Neuron (in vitro differentiated cells): ENCODE data around the gene SAMSN1.

Source experiments
- H2AFZ ChIP-seq: one replicate; pipeline ENCODE4 v1.6.1; 2013; ENCODE audit warnings: low read depth, mild to moderate bottlenecking, inconsistent platforms, low read length, moderate library complexity
- H3K27me3 ChIP-seq: one replicate; pipeline ENCODE4 v1.6.1; 2013; ENCODE audit warnings: low read length; ENCODE audit not compliant: insufficient read depth
- H3K36me3 ChIP-seq: one replicate; pipeline ENCODE4 v1.6.1; 2013; ENCODE audit warnings: low read length; ENCODE audit not compliant: insufficient read depth
- H3K4me1 ChIP-seq: one replicate; pipeline ENCODE4 v1.6.1; 2013; ENCODE audit warnings: low read length; ENCODE audit not compliant: insufficient read depth
- H3K4me3 ChIP-seq: 2 replicates; pipeline ENCODE4 v1.5.1; 2013; ENCODE audit warnings: mild to moderate bottlenecking, low read length, moderate library complexity
- H3K9me3 ChIP-seq: one replicate; pipeline ENCODE4 v1.6.1; 2013; ENCODE audit warnings: low read length

The SAMSN1 gene

DNA sequence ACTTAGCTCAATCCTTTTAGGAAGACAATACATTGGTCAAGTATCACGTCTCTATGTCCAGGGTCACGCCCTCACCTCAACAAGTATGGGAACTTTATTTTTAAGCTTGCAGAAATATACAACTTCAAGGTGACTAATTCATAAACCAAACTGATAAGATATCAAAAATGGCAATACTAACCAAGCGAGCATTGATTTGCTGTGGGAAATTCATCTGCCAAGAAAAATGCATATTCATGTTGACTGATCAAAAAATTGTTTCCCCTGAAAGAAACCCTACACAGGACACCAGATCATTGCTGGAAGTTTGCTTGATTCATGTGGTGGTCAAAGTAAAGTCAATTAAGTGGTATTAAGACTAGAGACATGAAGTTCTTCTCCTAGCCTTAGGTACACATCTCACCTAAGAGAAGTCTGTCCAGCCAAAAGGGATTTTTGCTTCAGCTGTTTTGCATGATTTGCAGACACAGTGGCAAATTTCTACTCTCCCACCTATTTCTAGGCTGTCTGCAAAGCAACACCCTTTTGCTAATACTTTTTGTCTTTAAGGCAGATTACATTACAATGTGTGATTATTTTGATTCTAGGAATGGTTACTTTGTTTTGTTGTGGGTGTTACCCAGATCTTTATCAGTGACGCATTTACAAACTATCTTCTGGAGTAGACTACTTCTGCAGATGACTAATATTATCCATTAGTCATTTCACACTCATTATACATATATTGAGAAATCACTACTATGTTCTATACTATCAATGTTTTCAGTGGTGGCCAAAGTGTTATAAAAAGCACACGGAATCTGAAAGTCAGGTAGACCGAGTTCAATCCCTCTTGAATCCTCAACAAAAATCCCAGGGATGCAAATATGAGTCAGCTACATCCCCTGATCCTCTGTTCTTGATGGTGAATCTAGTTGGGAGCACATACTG, 12.4 kb downstream of the SAMSN1 start:
- no peaks in the 10 kb centered on the region for H3K9me3 ChIP-seq
- H3K4me3 ChIP-seq, result no peak overlapping the region
- H3K27me3 ChIP-seq, result no peaks in the 10 kb centered on the region
- H3K36me3 ChIP-seq, result no peaks in the 10 kb centered on the region
- H3K4me1 ChIP-seq, result no peaks in the 10 kb centered on the region
- H2AFZ ChIP-seq, result no peak overlapping the region

DNA sequence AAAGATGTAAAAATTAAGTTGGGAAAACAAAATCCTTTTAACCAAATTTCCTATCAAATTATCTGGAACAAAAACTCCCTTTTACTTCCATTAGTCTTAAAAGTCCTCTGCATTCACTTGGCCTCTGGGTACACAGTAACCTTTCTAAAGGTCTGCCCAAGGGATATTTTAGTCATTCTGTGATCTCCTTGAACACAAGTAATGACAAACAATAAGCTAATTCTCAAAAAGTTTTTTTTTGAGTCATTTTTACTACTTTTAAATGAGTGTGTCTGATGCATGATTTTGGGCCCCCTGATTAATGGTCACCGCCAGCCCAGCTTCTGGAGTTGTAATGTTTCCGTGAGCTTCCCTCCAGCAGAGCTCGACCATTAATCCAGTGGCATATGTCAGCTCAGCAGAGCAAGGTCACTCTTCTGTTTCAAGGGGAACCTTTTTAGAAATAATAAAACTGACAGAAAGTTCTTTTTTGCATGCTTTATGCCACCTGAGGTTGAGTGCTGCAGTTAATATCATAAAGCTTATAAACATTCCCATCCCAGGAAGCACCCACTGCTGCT, 14.3 kb downstream of the SAMSN1 start:
- H2AFZ ChIP-seq, result no peak overlapping the region
- H3K27me3 ChIP-seq, result no peaks in the 10 kb centered on the region
- H3K36me3 ChIP-seq, result no peaks in the 10 kb centered on the region
- H3K9me3 ChIP-seq, result no peaks in the 10 kb centered on the region
- no peaks in the 10 kb centered on the region for H3K4me1 ChIP-seq
- H3K4me3 ChIP-seq, result no peak overlapping the region

DNA sequence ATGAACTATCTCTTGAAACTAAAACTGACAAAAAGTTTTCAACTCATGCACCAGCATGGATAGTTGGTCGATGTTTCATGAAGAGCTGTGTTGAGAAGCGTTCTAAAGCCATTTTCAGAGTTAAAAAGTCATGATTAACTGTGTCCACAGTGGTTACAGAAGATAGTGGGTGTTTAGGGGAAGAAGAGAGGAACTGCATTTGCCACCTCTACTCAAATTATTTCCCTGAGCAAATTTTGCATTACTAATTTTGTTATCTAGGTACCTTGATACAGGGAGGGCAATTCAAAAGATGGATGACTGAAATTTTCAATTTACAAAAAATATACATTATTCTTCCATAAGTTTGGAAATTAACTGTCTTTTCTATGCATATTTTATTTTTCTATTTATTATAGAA, 15.5 kb downstream of the SAMSN1 start:
- Histone ChIP-seq H3K4me1 (no peaks in the 10 kb centered on the region), H3K27me3 (no peaks in the 10 kb centered on the region), H2AFZ (no peak overlapping the region), H3K36me3 (no peaks in the 10 kb centered on the region), H3K4me3 (no peak overlapping the region), H3K9me3 (no peaks in the 10 kb centered on the region)

DNA sequence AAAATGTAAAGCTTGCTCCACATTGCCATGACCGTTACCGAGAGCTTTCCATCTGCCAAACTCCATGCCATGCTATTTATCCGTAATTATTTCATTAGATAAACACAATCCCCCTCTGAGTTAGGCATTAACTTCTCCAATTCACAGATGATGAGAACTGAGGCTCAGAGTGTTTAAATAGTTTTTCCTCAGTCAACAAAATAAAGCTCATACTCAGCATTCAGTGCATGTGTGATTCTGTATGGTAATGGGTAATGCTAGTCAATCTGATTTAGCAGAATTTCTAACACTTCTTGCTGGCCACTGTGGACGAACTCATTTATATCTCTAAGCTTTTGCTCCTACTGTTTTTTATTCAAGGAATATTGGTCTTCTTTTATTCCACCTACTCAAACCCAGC, 17.3 kb downstream of the SAMSN1 start:
- H3K36me3 ChIP-seq, result no peaks in the 10 kb centered on the region
- no peaks in the 10 kb centered on the region for H3K27me3 ChIP-seq
- H3K4me1 ChIP-seq, result no peaks in the 10 kb centered on the region
- H2AFZ ChIP-seq, result no peak overlapping the region
- H3K4me3 ChIP-seq, result no peak overlapping the region
- no peaks in the 10 kb centered on the region for H3K9me3 ChIP-seq

DNA sequence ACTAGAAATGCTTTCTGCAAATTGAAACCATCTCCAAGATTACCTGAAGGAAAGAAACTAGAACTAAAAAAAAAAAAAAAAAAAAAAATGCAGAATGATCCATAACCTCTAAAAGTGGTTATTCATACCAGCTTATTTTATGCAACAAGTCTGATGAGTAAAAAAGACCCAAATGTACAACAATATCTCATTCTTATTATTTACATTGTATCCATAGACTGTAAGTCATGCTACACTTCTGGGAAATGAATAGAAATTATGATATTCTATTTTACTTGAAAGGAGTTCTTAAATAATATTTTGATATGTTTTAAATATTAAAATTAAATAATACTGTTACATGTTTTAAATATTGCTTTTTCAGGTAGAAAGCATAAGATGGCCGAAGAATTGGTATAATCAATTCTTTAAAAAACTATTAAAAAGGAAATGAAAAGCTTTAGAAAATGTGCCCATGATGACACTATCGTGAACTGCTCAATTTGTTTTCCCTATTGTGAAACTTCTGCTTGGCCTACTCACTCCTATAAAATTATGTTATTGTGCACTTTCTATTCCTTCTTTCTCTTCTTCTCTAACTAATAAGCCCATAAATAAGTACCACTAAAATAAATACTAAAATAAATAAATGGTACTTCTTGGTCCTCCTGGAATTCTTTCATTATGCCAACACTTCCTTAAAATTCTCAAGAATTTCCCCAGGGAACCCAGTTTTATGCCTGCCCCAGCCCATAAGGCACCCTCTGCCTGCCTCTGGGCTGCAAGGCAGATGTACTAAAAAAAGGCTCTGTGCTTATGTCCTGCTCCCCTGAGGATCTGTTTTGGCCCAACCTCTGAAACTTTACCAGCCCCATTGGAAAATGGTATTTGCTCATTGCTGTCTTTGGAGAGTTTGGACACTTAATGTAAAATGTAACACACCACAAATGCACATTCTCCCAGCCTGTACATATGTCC, 18.1 kb downstream of the SAMSN1 start:
- no peak overlapping the region for H2AFZ ChIP-seq
- no peaks in the 10 kb centered on the region for H3K4me1 ChIP-seq
- H3K27me3 ChIP-seq, result no peaks in the 10 kb centered on the region
- H3K4me3 ChIP-seq, result no peak overlapping the region
- no peaks in the 10 kb centered on the region for H3K9me3 ChIP-seq
- H3K36me3 ChIP-seq, result no peaks in the 10 kb centered on the region

DNA sequence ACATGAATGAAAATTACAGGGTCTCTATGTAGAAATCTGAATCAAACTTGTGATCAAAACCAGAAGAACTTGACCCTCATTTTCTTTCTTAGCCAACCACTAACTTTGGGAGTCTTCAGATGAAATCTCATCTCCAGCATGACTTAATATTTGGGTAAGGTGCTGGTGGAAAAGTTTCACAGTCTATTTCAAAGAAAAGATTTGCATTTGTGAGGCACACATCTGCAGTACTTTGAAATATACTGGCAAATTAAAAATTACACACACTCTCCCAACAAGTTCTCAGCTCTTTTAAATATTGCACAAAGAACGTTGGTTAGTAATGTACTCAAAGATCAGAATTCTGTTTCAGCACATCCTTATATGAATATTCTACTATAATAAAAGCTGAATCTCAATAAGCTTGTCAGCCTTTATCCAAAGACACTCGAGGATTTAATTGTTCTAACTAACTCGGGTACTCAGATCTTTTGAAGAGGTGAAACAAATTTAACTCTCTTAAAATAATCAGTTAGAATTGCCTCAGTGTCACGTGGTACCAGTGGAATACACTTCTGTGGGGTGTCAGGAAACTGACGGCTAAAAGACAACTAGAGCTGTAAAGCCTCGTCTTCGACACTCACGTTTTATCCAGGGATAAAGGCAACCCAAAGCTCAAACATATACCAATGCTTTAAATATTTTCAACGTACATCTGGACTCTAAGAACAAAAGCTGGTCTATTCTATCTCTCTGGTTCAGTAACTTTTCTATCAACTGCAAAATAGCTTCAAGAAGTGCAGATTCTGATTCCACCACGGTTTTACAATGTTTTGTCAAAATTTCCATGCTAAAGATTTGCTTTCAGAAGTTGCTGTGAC, 19.0 kb downstream of the SAMSN1 start:
- Histone ChIP-seq H3K9me3 (no peaks in the 10 kb centered on the region), H2AFZ (no peak overlapping the region), H3K27me3 (no peaks in the 10 kb centered on the region), H3K4me1 (no peaks in the 10 kb centered on the region), H3K4me3 (no peak overlapping the region), H3K36me3 (no peaks in the 10 kb centered on the region)

DNA sequence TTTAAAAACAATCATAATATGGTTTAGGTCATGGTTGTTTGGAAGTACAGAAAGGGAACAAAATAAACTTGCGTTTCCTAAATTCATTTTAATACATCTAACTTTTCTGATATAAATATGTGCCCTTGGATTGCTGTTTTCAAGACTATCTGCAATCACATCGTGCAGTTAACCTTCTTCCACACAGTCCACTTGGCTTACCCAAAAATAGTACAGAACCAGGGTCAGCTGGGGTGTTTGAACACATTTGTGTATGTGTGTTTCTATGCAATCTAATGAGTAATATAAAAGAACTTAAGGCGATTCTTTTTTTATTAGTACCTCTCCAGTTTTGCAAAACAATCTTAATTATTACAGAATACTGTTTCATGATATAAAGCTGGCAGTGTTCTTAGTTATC, 19.9 kb downstream of the SAMSN1 start:
- H3K4me1 ChIP-seq, result no peaks in the 10 kb centered on the region
- no peaks in the 10 kb centered on the region for H3K27me3 ChIP-seq
- H2AFZ ChIP-seq, result no peak overlapping the region
- H3K4me3 ChIP-seq, result no peak overlapping the region
- H3K9me3 ChIP-seq, result no peaks in the 10 kb centered on the region
- H3K36me3 ChIP-seq, result no peaks in the 10 kb centered on the region

DNA sequence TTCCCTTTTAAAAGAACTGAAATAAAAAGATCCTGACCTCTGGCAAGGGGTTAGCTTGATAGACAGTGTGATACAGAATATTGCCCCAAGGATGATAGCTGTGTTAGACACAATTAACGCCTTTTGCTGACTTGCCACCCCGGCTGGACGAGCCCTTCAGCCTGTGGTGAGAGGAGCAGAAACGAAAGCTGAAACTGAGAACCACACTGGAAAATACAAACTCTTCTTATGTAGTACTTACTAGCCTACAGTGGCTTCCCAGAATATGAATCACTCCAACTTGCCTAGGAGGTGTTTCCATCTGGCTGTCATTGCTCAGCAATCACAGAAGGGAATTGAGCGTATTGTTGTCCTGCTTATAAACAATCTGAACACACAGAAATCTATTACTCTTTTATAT, 22.9 kb downstream of the SAMSN1 start:
- Histone ChIP-seq H2AFZ (no peak overlapping the region), H3K27me3 (no peaks in the 10 kb centered on the region), H3K4me1 (no peaks in the 10 kb centered on the region), H3K9me3 (no peaks in the 10 kb centered on the region), H3K36me3 (no peaks in the 10 kb centered on the region), H3K4me3 (no peak overlapping the region)

DNA sequence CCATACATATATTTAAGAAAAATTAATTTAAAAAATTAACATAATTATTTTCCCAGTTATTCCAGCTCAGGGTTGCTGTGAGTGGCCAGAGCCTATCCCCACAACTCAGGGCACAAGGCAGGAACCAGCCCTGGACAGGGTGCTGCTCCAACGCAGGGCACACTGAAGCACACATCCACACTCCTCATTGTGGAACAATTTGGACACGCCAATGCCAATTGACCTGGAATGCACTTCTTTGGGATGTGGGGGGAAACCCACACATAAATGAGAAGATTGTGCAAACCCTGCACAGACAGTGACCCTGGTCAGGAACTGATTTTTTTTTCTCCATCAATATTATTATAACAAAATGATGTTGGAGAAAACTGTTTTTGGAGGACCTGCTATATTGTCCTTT, 23.4 kb downstream of the SAMSN1 start:
- H3K27me3 ChIP-seq, result no peaks in the 10 kb centered on the region
- no peaks in the 10 kb centered on the region for H3K9me3 ChIP-seq
- H3K4me1 ChIP-seq, result no peaks in the 10 kb centered on the region
- no peak overlapping the region for H2AFZ ChIP-seq
- H3K4me3 ChIP-seq, result no peak overlapping the region
- no peaks in the 10 kb centered on the region for H3K36me3 ChIP-seq

DNA sequence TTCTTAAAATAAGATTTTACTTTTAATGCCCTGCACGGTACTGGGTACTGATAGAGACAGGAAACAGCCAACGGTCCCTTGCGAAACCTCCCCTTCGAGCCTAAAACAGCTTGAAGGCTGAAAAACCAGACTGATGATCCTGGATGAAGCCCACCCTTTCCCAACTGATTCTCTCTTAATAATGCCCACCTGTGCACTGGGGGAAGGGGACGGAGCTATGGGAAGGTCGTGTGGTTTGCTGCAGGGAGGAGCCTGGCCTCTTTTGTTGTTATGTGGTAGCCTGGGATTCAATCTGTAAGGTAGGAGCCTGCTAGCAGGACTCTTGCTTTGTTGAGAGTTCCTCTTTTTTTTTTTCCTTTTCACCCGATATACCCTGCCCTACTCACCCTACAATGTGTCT, 25.6 kb downstream of the SAMSN1 start:
- H3K36me3 ChIP-seq, result no peaks in the 10 kb centered on the region
- H3K4me3 ChIP-seq, result no peak overlapping the region
- H3K4me1 ChIP-seq, result no peaks in the 10 kb centered on the region
- H3K9me3 ChIP-seq, result no peaks in the 10 kb centered on the region
- H3K27me3 ChIP-seq, result no peaks in the 10 kb centered on the region
- H2AFZ ChIP-seq, result no peak overlapping the region

DNA sequence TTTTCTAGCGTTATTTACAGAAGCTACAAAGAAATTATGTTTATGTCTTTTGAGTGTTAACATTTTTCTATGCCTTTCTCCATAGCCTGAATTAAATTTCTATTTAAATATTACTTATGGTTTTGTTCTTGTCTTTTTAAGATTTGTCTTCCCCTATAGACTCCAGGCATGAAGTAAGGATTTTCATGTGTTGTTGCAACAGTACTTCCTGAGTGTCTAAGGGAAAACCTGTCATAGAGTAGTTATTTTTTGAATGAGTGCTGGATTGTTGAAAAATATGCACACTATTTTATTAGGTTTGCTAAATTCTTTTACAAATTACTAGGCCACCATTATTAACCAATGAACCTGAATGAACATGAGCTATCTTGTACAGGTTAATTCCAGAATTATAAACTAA, 27.1 kb downstream of the SAMSN1 start:
- no peaks in the 10 kb centered on the region for H3K27me3 ChIP-seq
- no peaks in the 10 kb centered on the region for H3K36me3 ChIP-seq
- no peaks in the 10 kb centered on the region for H3K9me3 ChIP-seq
- no peaks in the 10 kb centered on the region for H3K4me1 ChIP-seq
- H2AFZ ChIP-seq, result no peak overlapping the region
- H3K4me3 ChIP-seq, result no peak overlapping the region

DNA sequence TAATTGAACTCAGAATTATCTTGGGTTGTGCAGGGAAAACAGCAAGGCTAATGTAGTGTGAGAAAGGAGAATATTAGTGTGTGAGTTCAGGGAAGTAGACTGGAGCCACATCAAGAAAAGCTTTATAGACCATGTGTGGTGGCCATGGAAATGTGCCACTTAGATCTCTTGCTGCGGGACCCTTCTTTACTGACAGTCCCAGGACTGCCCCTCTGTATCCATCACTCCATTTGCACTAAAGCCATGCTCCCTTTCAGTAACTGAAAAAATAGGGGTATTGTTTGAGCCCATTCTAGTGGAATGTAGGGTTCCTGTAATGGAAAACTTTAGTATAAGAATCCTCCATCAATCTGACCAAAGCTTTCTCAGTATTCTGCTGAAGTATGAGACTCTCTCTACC, 32.3 kb downstream of the SAMSN1 start:
- Histone ChIP-seq H3K36me3 (no peaks in the 10 kb centered on the region), H2AFZ (no peak overlapping the region), H3K4me1 (no peaks in the 10 kb centered on the region), H3K4me3 (no peak overlapping the region), H3K9me3 (no peaks in the 10 kb centered on the region), H3K27me3 (no peaks in the 10 kb centered on the region)
